Measurements from ENCODE around the gene NAA20.
A peak's percentile ranks its signal among the peaks of the same experiment; 100 is the strongest.

NAA20 gene

GRCh38 chr20:20020908-20021307 is 3.7 kb downstream of the NAA20 start:
- no peak for DNase-seq

GRCh38 chr20:20021835-20022234 is 4.7 kb downstream of the NAA20 start:
- DNase-seq: no peak

- no peak for DNase-seq
Observed at GRCh38 chr20:20022498-20022897, 5.3 kb downstream of the NAA20 start.

- DNase-seq: no peak
Observed at GRCh38 chr20:20023395-20023794, 6.2 kb downstream of the NAA20 start.

- no peak for DNase-seq
Observed at GRCh38 chr20:20024942-20025341, 7.8 kb downstream of the NAA20 start.

GRCh38 chr20:20027284-20027683 is 10.1 kb downstream of the NAA20 start:
- DNase-seq: no peak

GRCh38 chr20:20031790-20032189 is 14.6 kb downstream of the NAA20 start:
- DNase-seq: no peak

- no peak for DNase-seq
Observed at GRCh38 chr20:20034486-20034885, 17.3 kb downstream of the NAA20 start.

GRCh38 chr20:20036756-20037155 is 19.6 kb downstream of the NAA20 start:
- DNase-seq: no peak

- DNase-seq: no peak
Observed at GRCh38 chr20:20037960-20038359, 20.8 kb downstream of the NAA20 start.

- no peak for DNase-seq
Observed at GRCh38 chr20:20038586-20038985, 21.4 kb downstream of the NAA20 start.

GRCh38 chr20:20039752-20040387 is 22.7 kb downstream of the NAA20 start:
- DNase-seq: no peak

- DNase-seq: no peak
Observed at GRCh38 chr20:20051767-20052073, 34.6 kb downstream of the NAA20 start.

GRCh38 chr20:20052074-20052970 is 35.2 kb downstream of the NAA20 start, which contains the start of the genes CFAP61 and CRNKL1:
Gene CFAP61 (plus strand): TSS chr20:20052532. CDS start chr20:20056654, 4,122 bp downstream.
Gene CRNKL1 (minus strand): TSS chr20:20052466. CDS start chr20:20052342, 124 bp downstream.
- peak; percentile 97 for DNase-seq

- DNase-seq: no peak
Observed at GRCh38 chr20:20060234-20060998, 43.3 kb downstream of the NAA20 start.

GRCh38 chr20:20063941-20064702 is 47.0 kb downstream of the NAA20 start:
- no peak for DNase-seq

GRCh38 chr20:20065361-20065760 is 48.2 kb downstream of the NAA20 start:
- no peak for DNase-seq

GRCh38 chr20:20070871-20071726 is 53.9 kb downstream of the NAA20 start:
- no peak for DNase-seq

GRCh38 chr20:20073801-20074371 is 56.7 kb downstream of the NAA20 start:
- DNase-seq: no peak

GRCh38 chr20:20075032-20075431 is 57.9 kb downstream of the NAA20 start:
- no peak for DNase-seq
